ENCODE results near the gene ADARB2.
"Not testable (repeated sequence)": the region's sequence is repeated elsewhere in the genome, so short reads cannot be mapped to it uniquely, and the experiment has no call there.

The ADARB2 gene

DNA sequence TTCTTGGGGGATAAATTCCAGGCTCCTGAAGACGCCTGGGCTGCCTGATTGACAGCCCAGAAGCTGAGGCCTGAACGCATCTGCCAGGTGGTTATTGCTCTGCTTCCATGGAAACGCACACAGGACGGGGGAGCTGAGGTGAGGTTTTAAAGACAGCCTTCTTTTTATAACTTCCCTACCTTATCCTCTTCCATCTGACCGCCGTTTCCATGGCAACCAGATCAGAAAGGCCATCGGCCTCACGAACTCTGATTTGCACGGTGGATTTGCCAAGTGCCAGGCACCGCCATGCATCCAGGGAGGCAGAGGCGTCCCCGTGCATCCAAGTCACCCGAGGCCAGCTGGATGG lies 260.9 kb downstream of the ADARB2 start:
- DNase-seq: no peak

DNA sequence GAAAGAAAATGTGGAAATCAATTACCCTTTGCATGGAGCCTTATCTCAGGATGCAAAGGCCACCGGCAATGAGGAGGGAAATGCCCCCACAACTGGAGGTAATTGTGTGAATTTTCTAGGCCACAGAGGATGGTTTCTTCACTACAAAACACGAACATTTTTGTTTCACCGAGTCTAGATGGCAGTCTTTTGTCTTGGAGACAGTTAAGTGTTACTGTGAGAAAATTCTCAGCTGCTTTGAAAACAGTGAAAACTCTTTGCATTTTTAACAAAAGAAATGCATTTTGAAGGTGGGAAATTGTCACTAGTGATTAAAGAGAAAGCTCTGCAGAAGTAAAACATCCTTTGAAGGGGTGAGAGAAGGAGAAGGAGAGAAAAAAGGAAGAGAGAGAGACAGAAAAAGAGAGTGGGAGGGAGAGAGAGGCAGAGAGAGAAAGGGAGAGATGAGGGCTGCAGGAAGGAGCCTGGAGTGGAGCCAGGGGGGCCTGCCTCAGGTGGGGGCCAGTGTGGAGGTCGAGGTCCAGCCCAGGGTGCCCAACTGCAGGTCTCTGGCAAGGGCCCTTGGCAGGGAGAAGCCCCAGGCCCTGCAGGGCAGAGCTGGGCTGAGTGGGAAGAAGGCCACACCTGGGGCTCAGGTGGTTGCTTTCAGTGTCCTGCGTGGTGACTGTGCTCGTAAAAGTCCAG lies 261.4 kb downstream of the ADARB2 start:
- DNase-seq: no peak

DNA sequence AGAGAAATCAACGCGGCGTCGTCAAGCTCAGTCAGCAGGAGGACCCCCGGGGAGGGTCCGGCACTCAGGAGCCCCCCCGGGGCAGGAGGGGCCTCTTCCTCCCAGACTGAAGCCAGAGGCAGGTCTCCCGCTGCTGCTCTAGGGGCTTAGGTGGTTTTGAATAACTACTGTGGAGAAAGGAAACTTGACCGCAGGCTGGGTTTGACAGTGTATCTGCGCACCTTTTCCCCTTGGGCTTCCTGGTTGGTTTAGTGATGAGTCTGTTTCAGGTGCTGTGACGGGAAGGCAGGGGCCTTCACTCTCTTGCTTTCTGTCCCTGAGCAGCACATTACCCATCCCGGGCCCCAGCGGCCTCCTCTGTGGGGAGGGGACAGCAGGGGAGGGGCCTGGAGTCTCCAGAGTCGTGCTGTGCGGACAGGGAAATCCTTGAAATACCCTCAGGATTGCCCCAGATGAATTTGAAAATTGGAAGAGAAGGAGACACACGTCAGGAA lies 262.2 kb downstream of the ADARB2 start:
- no peak for DNase-seq

DNA sequence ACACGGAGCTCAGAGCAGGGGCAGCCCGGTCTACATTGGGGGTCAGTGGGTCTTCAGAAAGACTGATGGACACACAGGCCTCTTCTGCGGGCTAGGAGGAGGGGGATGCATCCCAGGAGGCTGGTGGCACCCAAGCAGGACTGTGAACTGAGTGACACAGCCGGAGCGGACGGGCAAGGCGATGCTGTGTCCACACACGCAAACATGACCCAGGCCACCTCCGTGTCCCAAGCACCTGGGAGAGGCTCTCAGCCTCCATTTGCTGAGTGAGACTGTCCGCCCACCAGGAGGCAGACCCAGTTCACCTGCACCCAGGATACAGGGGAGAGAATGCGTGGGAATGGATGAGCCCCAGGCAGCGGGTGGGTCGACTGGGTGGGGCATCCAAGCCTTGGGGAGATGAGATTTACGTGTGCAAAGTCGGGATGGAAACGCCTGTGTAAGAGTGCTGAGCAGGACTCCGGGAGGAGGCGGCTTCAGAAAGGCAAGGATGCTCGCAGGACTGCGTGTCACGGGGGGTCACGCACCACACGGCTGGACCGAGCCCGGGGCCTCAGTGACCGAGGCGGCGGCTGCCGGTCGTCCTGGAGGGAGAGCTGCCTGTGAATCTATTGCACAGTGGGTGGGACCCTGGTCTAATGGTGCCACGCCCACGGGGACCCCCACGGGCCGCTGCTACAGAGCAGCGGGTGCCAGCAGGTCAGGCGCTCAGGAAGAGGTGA lies 262.8 kb downstream of the ADARB2 start:
- no peak for DNase-seq

DNA sequence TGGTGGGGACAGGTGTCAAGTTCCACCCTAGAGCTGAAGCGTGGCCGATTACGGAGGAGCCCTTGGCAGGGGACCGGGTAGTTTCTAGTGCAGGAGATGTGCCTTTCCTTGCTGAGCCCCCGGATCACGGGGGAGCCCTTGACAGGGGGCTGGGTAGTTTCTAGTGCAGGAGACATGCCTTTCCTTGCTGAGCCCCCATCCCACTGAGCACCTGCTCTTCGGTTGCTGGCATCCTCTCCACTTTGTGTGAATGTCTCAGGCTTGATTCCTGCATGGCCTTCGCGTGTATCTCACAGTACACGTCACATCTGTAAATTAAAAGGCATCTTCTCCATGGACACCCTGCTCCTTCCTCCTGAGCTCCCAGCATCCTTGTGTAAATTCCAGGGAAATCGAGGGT lies 263.5 kb downstream of the ADARB2 start:
- no peak for DNase-seq

DNA sequence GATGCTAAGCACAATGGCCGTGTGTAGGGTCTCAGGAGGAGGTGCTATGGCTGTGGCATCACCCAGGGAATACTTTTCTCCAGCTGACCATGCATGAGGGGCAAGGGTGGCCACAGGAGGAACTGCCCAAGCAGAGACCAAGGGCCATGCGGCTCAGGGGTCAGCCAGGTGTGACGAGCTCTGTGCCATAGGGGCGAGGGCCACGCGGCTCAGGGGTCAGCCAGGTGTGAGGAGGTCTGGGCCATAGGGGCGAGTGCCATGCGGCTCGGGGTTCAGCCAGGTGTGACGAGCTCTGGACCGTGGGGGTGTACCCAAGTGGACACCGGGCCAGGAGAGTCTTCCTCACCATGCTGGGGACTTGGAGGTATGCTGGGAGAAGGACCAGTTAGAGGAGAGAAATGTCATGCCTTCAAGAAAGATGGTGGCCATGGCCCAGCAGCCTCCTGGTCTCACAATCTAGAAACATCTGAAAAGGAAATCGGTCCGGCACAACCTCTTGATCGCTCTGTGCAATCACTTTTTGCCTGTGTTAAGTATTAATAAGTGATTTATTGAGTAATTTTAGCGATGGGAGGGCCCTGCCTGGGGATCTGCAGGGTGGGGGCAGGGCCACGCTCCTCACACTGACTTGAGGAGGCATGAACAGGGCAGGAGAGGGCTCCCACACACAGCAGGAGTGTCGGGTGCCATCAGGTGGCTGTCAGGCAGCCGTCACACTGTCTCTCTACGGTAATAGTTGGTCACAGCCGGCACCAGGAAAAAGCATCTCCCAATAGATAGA lies 265.0 kb downstream of the ADARB2 start:
- no peak for DNase-seq

DNA sequence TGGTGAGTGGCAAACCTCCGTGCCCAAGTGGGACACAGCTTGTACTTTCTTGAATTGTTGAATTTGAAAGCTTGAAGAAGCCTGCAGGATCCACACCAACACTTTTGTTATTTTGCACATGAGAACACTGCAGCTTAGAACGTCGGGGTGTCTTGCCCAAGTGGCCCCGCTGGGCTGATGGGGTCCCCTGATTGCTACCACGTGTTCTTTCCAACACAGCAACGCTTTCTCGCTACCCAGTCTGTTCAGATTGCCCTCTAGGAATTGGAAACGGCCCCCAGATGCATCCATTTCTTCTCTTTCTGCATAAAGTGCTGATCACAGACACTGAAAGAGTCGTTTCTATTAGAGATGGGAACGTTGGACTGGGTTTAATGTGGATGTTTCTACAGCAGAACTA lies 268.5 kb downstream of the ADARB2 start:
- no peak for DNase-seq

DNA sequence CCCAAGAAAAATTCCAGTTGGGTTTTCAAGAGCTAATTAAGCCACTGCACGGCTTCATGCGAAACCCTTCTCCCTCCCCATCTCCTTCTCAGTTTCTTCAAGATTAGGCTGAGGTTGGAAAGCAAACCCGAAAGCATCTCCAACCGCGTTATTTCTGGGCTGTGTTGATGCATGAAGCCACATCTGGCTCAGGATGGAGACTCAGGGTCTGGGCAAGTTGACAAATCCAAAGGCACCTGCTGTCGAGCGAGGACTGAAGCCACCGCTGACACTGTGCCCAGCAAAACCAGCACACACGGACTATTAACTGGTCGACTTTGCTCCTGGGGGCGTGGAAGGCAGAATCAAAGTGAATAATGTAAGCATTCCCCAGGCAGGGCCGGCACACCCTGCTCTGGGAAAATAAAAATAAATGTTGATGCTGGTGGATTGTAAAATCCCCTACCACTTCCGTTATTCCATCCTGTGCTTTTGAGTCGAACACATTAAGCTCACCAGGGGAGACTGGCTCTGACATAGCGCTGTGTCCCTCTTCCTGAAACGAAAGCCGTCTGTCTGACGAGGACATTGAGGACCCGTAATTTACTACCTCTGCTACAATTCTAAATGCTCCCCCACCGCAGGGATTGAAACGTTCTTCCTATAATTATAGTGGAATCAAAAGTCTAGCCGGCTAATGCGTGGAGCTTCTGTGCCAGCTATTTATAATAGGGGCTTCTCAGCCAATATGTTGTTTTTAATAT lies 269.8 kb downstream of the ADARB2 start:
- DNase-seq: no peak

DNA sequence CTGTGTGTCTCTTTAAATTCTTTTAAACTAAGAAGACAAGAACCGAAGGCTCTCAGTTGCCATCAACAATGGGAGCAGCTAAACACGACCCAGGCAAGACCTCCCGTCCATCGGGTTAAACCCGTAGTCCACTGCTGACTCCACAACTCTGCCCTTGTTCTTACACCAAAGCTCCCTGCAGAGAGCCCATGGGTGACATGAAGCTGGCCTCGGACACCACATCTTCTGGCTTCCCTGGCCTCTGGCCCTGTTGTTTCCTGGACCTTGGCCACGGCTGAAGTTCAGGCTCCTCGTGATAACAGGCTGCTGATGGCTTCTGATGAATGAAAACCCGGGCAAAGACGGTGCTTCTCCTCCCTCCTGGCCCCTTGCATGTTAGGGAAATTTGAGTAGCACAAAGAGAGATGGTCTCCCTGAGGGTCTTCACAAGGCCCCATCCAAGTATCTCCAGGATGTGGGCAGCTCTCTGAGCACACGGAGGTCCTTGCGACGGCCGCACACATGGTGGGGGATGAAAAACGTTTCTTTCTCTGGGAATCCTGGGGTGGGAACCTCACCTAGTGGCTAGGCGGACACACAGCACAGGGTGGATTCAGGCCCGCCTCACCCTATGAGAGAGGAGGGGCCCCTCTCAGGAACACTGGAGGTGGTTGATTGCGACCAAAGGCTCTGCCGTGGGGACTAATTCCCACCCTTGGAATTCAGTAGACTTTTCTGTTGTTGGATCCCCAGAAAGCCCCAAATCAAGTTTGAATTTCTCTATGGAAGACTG lies 271.1 kb downstream of the ADARB2 start:
- DNase-seq: peak; percentile 26

DNA sequence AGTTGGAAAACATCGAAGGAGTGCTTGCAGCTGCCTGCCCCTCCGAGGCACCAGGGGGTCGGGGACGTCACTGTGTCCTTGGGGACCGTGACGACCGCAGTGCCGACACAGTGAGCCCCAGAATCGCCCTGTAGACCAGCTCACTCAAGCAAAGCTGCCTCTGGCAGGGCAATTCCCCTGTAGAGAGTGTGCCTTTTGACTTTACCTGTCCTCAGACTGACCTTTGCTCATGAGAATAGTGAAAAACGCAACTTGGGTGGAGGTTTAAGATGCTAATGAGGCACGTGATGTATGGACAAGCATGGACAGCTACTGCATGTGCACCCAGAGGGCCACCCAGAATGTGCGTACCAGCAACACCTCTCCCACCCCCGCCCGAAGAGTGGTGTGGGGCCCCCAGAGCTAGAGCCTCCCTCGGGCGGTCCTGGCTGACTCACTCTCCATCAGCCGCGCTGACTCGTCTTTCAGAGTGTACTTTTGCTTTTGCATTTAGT lies 271.9 kb downstream of the ADARB2 start:
- DNase-seq: no peak

DNA sequence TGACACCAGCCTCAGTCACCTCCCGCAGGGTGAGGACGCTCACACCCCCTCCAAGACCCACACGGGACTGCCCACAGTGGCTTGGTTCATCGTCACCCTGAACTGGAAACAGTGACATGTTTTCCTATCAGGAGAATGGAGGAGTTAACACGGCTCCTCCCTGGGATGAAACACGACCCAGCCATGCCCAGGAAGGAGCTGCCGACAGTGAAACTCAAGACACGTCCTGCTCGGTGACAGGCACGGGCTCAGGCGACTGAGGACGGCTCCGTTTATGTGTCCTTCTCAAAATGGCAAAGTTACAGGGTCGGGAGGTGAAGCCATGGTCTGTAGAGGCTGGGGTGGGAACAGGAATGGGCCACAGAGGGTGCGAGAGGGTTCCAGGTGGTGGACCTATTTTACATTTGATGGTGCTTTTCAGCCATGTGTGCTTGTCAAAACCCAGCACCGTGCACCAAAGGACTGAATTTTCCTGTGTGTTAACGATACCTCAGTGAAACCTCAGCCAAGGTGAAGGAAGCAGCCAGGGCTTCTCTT lies 272.4 kb downstream of the ADARB2 start:
- no peak for DNase-seq

DNA sequence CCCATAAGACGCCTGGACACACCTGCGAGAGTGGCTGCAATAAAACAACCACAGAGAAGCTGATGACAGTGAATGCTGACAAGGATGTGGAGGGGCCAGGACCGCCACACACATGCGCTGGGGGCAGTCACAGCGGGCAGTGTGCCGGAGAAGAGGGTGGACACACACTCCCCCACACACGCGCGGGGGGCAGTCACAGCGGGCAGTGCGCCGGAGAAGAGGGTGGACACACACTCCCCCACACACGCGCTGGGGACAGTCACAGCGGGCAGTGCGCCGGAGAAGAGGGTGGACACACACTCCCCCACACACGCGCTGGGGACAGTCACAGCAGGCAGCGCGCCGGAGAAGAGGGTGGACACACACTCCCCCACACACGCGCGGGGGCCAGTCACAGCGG lies 273.4 kb downstream of the ADARB2 start:
- not testable (repeated sequence) for DNase-seq

DNA sequence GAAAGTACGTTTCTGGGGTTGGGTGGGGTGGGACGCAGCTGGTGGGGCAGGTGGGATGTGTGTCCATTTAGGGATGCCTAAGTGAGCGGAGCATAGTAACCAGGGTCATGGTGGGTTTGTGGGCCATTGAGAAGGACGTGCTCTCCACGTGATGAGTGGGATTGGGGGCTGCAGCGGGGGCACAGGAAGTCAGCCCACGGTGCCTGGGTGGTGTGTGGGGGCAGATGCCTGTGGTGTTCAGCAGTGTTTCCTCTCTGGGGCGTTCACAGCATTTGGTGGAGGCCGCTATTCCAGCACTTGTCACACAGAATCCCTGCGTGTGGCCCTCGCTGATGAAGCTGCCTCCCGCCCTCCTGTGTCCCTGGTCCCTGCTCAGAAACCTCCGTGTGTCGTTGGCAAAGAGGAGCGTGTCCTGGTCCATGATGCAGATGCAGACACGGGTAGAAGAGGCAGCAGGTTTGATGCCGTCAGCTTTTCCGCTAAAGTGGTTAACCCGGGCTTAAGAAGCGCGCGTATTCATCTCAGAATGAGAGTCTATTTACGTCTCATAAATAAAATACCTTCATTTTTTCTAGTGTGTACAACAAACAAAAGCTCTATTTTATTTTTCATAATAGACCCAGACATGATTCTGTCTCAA lies 274.2 kb downstream of the ADARB2 start:
- no peak for DNase-seq

DNA sequence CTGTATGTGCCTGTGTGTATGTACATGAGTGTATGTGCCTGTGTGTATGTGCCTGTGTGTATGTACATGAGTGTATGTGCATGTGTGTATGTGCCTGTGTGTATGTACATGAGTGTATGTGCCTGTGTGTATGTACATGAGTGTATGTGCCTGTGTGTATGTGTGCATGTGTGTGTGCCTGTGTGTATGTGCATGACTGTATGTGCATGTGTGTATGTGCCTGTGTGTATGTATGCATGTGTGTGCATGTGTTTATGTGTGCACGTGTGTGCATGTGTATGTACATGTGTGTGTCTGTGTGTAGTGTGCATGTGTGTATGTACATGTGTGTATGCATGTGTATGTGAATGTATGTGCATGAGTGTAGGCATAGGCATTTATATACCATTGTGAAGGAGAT lies 274.8 kb downstream of the ADARB2 start:
- no peak for DNase-seq

DNA sequence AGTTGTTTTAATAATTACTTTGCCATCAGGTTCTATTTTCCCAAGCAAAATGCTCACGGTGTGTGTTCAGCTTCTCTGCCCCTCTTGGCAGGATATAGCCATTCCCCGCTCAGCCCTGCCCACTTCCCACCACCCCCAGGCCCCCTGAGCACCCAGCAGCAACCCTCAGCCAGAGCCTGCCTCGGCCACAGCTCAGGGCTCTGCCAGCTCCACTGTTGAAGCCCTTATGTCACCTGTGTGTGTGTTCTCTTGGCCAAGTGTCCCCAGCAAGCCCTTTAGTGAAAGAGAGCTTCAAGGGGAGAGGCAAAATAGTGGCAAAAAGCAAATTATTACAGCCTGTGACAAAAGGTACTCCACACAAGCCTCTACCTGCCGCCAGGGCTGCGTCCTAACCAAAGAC lies 275.3 kb downstream of the ADARB2 start:
- peak; percentile 30 for DNase-seq

DNA sequence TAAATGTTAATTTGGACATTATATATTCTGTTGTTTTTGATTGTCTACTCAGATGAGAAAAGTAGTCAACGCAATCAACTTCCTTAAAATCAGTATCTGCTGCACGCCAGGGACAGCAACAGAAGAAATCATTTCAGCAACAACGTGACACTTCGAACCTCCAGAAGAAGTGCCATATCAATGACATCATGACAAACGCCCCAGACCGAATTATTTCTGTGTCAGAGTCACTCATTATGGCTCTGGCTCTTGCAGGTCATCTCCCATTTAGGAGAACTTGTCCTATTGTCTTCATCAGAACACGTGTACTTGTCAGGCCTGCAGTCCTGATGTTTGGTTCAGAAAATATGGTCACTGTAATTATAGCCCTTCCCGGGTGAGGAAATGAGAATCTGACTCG lies 276.3 kb downstream of the ADARB2 start:
- DNase-seq: no peak

DNA sequence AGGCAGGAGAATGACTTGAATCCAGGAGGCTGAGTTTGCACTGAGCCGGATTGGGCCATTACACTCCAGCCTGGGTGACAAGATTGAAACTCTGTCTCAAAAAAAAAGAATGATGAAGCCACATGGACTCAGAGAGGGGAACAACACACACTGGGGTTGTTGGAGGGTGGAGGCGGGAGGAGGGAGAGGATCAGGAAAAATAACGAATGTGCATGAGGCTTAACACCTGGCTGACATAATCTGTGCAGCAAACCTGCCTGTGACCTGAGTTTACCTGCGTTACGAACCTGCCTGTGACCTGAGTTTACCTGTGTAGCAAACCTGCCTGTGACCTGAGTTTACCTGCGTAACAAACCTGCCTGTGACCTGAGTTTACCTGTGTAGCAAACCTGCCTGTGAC lies 277.7 kb downstream of the ADARB2 start:
- peak; percentile 17 for DNase-seq

DNA sequence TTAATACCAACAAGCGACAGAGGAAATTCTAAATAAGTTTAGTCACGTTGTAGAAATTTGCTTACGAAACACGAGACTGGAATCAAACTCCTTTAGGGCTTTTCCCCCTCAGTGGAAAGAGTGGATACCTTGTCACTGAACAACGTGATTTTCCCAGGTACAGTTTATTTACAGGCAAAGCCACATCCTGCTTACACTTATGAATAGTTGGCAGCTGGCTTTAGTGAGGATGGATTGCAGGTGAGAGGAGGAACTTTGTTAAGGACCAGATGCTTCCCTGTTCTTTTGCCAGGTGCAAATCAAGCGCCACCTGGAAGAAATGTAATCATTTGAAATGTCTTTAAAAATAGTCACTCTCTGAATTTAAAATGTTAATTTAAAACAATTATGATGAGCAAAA lies 282.4 kb downstream of the ADARB2 start:
- DNase-seq: peak; percentile 75

DNA sequence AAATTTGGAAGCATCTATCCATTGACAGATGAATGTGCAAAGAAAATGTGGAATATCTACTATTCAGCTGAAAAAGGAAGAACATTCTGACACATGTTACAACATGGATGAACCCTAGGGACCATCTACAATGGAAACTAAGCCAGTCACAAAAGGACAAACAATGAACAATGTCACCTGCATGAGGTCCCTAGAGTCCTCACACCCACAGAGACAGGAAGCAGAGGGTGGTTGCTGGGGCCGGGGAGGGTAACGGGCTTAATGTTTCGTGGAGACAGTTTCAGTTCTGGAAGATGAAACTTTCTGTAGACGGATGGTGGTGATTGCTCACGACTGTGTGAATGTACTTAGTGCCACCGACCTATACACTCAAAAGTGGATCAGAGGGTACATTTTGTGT lies 282.9 kb downstream of the ADARB2 start:
- no peak for DNase-seq

DNA sequence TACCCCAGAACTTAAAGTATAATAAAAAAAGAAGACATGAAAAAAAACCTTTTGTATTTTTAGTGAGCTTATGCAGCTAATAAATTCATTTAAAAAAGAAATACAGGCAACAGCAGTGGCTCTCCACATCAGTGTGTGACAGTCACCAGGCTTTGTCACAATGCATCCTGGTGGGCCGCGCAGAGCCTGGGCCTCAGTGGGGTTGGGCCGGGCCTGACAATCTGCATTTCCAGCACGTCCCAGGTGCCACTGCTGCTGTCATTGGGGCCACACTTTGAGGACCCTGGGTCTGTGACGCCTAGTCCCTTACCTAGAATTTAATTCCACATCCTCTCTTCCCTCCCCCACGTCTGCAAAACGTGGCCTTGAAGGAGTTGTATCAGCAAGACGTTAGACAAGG lies 284.5 kb downstream of the ADARB2 start:
- no peak for DNase-seq

DNA sequence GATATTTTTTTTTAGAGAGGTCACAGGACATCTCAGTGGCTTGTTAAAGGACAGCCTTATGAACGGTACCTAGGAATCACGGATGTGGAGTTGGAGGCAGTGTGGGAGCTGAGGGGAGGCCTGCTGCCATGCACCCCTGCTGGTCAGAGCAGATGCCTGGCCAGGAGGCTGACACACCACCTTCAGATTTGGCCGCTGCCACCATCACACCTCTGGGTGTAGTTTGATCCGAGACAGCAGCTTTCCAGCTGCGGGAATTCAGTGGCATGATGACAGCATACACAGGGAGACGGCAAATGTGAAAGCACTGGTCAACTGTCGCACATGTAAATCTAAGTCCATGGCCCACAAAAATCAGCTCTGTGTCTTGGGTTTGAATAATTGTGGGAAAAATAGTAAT lies 285.4 kb downstream of the ADARB2 start:
- no peak for DNase-seq

All from NCI-H2029 treated with DMSO at 0.1 percent for 48 hours (cell line).